Vagina (tissue), 2 donors: Measurements from ENCODE around the gene B9D2.

Experiments
- CTCF ChIP-seq, 3 experiments: fragments of 450-650 bp in 2 of 3; fragments of 200-600 bp in 1 of 3; sonication (generic) in 1 of 3; IDR thresholded peaks; one replicate each; pipeline ENCODE4 v1.5.1; 2017 to 2019; ENCODE audit warnings: antibody characterized with exemption in 3 of 3, mild to moderate bottlenecking in 2 of 3, moderate library complexity in 2 of 3
- POLR2A ChIP-seq, 2 donors: fragments of 450-650 bp; IDR thresholded peaks; one replicate each; pipeline ENCODE4 v1.6.1; 2017; ENCODE audit warnings: antibody characterized with exemption in 2 of 2, mild to moderate bottlenecking in 2 of 2, moderate library complexity in 2 of 2

GRCh38 chr19:41332000-41332399 is 31.9 kb downstream of the B9D2 start:
- TF ChIP-seq CTCF (IDR thresholded peaks at IDR 0.05) (no peak), POLR2A (IDR thresholded peaks at IDR 0.05) (no peak)
